ENCODE results near the gene COG8.

The COG8 gene

DNA sequence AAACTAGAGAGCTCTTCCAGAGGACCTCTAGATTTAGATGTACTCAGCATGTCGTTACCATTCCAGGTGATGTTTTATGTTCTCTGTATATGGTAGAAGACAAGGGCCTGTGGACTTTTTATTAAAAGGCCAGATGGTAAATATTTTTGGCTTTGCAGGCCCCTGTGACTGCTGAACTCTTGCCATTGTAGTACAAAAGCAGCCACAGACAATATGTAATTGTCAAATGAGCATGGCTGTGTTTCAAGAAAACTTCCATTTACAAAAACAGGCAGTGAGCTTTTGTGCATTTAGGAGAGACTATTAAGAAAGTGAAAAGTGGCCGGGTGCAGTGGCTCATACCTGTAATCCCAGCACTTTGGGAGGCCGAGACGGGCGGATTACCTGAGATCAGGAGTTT is 4.8 kb upstream of the COG8 start:
- no peak for DNase-seq

DNA sequence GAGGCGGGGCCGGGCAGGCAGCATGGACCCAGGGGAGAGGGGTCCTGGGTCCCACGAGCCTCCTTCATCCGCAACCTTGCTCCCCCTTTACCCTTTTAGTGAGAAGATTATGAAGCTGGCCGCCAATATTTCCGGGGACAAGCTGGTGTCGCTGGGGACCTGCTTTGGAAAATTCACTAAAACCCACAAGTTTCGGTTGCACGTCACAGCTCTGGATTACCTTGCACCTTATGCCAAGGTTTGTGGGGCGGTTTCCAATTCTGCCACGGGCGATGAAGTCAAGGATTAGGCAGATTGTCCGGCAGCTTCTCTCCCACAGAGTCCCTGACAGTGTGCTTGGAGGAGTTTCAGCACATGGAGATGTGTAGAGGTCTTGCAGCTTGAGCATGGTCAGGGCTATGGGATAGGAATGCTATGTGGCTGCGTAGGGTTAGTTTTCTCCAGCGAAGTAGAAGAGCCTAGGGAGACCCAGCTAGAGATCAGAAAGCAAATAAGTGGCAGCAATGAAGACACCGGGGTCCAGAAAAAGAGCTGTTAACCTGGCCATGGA is 806 bp upstream of the COG8 start:
- peak; percentile 51 for DNase-seq

DNA sequence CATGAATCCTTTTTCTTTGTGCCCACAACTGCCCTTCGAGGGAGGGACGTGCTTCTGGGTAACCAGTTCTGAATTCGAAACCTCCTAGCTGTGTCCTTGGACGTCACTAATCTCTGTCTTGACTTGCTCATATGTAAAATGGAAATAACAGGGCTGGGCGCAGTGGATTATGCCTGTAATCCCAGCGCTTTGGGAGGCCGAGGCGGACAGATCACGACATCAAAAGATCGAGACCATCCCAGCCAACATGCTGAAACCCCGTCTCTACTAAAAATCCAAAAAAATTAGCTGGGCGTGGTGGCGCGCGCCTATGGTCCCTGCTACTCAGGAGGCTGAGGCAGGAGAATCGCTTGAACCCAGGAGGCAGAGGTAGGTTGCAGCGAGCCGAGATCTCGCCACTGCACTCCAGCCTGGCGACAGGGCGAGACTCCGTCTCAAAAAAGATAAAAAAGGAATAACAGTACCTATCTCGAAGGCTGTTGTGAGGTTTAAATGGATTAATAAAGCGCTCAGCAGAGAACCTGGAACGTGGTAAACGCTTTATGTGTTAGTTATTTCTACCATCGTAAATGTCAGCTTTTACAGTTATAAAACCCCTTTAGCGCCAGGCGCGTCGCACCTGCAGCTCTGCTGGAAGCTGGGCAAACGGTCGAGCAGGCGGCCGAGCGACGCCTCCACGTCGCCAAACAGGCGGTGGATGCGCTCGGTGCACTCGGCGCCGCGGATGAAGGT is 641 bp downstream of the COG8 start:
- peak; percentile 77 for DNase-seq

DNA sequence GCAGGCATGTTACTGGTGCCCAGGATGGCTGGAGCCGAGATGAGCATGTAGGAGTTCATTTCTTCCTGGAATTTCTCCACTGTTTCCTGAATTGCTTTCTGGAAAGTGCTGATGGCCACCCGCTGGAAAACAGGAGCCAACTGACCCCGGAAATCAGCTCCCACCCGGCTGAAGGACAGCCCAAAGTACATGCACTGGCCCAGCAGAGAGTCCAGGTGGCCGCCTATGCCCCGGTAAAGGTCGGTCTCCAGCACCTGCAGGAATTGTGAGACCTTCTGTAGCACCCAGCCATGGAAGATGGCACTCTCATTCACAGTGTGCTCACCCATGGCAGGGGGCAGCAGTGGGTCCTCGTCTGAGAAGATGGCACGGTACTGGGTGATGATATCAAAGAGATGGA is 4.7 kb downstream of the COG8 start:
- DNase-seq: no peak

DNA sequence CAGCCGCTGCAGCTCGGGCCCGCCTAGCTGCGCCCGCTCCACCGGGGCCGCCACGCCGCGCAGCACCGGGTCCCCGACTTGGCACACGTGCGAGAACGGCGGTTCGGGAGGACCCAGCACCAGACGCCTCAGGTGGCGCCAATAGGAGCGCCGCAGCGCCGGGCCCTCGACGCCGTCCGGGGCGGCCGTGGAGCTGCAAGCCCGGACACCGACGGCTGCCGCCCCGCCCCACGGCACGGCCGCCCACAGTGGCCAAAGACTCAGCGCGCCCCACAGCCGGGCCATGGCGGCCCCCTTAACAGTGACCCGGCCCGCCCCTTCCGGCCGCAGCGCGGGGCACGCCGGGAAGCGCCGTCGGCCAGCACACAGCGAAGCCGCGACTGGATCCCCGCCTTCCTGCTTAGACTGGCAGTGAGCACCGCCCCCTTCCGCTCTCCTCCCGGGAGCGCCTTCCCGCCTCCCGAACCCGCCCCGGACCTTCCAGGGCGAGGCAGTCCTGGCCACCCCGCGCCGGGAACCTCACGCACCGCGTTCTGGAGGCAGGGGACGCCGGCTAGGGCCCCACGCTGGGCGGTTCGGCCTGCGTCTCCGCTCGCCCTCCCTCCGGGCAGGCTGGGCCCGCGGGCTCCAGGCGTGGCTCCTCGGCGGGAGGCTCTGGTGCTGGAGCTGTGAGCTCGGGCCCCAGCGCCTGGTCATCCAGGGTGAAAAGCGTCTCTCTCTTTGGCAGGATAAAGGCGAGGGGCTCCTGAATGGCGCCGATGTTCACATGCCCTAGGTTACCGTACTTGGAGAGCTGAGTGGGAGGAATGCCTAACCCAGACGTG is 8.9 kb downstream of the COG8 start, which contains the start of gene PDF:
Gene PDF (minus strand): TSS at position 303 of the 824 bp plus-strand sequence. CDS start 18 bp downstream, at position 285.
- peak; percentile 87 for DNase-seq

DNA sequence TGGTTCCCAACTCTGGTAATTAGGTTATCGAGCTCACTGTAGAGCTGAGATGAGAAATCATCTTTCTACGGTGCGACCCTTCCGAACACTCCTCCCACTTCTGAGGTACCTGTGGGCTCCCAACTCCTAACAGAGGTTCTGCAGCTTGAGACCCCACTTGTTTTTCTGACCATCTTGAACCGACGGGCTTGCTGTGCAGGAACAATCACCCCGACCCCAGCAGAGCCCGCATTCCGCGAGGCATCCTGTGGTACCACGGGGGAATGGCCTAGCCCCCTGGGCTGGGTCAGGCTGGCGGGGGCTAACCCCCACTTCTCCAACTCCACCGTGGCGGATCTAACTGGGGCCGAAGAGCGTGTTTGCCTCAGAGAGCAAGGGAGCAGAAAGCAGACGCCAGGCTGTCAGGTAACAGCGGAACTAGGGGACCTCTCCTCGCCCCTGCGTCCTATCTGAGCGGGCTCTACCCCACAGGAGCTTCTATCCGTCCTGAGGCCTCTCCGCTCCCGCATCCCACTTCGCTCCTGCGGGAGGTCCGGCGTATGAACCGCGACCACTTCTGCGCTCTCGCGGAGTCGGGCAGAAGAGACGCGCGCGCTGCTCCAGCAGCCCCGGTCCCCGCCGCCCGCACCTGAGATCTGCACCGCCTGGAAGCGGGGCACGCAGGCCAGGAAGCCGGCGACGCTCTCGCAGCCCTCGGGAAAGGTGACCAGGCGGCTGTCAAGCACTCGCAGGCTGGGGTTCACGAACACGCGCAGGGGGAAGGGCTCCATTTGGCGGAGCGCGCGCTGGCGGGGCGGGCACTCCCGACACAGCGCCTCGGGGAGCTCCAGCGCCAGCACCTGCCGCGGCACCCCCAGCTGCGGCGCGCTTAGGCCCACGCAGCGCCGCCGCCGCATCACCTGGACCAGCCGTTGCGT is 9.7 kb downstream of the COG8 start:
- peak; percentile 64 for DNase-seq

DNA sequence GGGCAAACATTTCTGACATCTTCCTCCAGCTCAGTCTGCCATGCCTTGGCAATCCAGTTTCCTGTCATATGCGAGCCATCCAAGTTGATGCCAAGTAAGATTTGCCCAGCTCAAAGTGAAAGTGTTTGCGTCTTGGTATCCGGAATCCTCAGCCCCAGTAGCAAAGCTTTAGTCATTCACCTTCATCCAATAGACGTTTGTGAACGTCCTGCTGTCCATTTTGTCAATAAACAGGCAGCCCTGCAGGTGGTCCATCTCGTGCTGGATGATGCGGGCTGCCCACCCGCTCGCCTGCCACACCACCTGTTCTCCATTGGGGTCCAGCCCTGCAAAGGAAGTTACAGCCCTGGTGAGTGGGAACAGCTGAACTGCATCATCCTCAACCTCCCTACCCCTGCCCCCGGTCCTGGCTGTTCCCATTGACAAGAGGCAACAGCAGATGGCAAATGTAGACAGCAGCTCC is 10.5 kb downstream of the COG8 start:
- DNase-seq: peak; percentile 29

DNA sequence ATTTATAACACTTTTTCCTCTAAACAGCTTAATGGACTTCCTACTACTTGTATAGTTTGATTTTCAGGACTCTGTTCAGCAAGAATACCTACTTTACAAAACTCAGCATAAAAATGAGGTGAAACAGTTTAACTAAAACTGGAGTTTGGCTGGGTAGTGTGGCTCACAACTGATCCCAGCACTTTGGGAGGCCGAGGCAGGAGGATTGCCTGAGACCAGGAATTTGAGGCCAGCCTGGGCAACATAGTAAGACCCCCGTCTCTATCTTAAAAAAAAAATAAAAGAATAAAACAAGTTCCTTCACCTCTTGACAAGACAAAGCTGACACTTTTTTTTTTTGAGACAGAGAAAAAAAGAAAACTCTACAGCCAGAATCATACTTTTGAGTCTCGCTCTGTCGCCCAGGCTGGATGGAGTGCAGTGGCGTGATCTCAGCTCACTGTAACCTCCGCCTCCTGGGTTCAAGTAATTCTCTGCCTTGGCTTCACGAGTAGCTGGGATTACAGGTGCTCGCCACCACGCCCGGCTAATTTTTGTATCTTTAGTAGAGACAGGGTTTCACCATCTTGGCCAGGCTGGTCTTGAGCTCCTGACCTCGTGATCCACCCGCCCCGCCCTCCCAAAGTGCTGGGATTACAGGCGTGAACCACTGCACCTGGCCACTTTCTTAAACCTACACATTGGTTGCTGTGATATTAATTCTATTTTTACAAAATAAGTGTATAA is 11.6 kb downstream of the COG8 start:
- DNase-seq: no peak

DNA sequence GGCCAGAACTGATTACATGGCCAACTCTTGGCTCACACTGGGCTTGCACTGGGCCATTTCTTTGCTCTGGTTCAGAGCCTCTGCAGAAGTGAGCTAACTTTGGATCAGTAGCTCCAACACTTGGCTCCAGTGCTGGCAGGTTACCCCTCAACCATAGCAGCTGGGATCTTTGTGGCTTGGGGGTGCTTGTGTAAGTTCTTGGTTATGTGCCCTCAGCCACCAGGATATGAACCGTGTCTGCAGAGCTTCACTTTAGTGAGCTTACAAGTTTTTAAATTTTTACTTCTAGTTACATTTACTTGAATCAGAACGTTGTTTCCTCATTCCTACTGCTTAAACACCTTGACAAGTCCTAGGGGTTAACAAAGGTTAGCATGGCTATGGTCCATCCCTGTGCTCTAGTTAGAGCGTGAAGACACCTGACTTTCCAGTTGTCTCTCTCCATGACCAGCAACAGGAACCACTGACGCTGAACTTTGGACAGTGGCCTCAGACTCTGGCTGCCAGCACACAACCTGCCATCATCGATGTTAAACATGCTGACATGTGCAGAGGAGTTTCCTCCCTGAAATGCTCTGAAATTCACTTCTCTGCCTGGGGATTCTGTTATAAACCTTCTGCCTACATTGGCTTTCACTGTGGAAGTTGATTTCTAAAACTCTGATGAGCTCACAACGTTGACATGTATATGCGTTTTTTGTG is 13.0 kb downstream of the COG8 start:
- DNase-seq: no peak

DNA sequence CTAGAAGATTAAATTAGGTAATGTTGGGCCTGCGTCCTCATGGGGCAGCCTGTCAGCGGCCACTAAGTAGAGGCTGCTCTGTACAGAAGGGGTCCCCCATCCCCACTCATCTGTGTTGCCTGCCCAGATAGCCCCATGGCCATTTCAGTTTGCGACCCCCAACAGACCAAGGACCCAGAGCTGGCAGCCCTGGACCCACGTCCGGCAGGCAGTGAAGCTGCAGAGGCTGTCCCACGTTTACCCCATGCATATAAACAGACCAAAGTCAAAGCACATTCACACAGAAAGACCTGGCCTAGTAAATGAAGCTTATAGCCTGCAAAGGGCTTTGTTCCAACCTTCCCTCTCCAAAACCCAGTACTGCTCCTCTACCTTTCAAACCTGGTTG is 13.6 kb downstream of the COG8 start:
- DNase-seq: no peak

DNA sequence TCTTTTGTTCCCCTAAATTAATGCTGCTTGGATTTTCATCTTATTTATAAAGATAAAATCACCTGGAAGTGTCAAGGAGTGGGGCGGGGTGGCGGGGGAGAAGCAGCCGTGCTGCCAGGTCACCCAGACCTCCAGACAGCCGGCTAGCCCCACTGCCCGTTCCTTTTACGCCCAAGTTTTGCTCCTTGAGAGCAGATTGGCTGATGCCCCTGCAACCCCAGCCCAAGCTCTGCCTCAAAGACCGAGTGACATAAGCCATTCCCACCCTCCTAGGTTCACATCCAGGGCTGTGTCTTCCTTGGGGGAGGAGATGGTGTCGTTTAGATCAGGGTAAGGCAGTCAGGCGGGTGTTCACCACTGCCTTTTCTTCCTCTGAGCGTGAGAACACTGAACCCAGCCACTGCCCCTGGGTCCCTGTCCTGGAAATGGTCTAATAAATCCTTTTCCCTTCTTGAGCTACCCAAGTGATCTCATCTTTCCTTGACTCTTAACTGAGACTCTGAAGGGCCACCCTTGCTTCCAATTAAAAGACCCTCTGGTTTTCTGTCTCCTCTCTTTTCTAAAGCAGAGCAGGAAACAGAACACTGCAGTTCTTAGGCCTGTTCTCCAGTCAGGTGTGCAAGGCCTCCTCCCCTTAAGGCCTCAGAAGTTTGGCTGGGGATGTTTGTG is 14.6 kb downstream of the COG8 start:
- DNase-seq: no peak

DNA sequence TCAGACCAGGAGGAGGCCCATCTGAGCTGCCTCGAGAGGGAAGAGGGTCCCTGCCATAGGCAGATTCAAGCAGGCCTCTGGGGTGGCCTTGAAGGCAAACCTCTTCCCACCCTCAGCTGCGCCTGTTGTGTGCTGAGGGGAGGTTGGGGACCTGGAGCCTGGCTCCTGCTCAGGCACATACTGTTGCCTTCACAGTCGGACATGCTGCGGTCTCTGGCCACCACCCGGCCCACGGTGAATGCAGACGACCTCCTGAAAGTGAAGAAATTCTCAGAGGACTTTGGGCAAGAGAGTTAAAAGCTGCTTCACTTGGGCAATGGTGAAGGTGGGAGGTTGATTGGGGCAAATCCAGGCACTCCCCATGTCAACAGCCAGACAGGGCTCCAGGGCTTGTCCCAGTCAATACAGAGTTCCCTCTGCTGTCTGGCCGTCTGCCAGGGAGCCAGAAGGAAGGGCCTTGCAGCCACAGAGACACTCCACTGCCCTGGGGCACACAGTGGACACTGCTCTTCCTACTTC is 15.3 kb downstream of the COG8 start:
- no peak for DNase-seq

DNA sequence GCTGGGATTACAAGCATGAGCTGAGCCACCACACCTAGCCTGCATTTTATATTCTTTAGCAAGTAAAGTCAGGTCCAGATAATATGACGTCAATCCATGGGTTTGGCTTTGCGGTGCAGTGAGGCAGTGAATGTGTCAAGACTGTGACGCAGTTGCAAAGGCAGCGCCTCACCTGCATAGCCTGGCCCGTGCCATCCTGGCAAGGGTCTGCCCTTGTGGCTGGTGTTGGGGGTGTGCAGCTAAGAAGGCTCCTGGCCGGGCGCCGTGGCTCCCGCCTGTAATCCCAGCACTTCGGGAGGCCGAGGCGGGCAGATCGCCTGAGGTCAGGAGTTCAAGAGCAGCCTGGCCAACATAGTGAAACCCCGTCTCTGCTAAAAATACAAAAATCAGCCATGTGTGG is 15.9 kb downstream of the COG8 start:
- no peak for DNase-seq

DNA sequence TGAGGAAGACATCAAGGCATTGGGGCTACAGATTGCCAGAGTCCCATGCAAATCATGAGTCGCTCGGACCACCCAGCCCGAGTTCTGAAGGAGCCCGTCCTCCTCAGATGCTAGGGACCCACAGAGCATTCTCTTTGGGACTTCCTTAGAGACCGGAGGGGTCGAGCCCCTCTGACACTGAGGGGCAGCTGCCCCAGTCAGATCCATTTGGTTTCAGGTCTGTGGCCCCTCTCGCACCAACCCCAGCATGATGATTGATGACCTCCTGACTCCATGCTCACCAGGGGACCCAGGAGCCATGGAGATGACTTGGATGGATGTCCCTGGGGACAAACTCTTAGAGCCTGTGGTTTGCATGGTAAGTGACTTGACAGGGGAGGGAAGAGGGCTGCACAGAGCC is 17.0 kb downstream of the COG8 start:
- no peak for DNase-seq

DNA sequence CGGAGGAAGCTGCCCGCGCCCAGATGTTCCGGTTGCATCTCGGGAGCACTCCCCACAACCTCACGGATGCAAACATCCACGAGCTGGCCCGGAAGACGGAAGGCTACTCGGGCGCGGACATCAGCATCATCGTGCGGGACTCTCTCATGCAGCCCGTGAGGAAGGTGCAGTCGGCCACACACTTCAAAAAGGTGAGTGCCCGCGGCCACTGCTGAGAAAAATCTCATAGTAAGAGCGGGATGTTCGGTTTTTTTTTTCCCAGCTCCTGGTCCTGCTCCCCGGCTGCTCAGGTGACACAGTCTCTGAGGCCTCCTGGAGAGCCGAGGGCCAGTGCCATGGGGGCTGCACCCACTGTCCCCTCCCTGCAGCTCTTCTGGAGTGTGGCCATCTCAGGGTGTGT is 18.3 kb downstream of the COG8 start:
- DNase-seq: no peak

DNA sequence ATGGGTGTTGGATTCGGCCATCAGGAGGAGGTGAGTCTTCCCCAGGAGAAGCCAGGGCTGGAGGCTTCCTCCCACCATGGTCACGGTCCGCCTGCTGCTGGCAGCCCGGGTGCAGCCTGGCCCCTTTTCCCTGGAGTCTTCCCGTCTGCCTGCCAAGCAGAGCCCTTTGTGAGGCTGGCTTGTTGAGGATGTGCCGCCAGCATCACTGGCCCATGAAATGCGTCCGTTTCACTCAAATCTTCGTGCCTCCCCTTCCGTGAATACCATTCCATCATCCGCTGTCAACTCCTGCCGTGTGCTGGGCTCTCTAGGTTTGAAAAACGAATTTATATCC is 18.7 kb downstream of the COG8 start:
- no peak for DNase-seq

DNA sequence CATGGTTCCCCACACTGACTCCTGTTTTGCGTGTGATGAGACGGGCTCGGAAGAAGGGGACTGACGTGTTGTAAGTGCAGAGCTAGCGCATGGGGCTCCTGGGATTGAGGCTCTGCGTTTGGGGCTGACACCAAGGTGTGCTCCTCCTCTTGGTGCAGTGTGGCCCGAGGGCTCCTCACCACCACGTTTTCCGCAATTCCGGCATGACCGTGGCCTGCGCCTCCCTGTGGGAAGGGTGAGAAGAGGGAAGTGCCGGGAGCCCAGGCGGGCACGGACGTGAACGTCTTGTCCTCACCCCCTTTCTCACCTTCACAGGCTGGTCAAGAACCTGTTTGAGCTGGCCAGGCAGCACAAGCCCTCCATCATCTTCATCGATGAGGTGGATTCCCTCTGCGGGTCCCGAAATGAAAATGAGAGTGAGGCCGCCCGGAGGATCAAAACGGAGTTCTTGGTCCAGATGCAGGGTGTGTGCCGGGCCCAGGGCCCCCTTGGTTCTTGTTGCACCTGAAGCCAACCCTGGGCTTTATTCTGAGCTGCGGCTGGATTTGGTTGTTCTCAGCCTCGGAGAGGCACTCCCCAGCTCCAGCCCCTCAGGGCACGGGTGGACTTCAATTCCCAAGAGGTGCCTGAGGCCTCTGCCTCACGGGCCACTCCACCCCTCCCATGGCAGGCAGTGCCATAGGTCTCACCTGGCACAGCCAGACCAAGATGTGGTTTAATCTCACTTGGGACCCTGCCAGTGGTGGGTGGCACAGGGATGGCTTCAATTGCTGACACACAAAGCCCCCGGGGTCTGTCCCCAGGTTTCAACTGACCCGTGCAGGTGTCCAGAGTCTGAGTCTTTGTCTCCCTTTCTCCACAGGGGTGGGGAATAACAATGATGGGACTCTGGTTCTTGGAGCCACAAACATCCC is 19.3 kb downstream of the COG8 start:
- DNase-seq: no peak

DNA sequence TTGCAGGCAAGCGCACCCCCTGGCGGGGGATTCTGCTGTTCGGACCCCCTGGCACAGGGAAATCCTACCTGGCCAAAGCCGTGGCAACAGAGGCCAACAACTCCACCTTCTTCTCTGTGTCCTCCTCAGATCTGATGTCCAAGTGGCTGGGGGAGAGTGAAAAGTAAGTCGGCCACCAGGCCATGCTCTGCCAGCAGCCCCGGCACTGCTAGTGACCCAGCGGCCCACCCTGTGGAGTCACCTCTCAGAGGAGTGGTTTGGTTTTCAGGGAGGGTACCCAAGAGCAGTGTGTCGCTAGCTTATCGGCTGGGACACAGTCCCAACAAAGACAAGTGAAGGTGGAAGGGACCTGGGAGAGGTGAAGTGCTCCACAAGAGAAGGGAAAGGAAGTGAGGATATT is 20.0 kb downstream of the COG8 start:
- DNase-seq: no peak

DNA sequence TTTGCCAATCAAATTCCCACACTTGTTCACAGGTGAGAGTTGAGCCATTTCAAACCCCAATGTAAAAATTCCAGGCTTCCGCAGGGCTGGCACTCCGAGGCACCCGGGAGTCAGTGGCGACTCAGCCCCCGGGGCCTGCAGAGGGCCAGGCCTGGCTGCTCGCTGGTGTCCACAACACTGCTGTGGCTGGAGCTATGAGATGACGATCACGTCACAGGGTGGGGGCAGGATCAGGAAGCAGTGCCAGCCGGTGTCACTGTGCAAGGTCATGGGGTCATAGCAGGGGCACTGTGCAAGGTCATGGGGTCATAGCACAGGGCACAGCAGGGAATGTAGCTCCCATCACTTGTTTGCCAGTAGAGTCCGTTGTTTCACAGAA is 20.5 kb downstream of the COG8 start:
- DNase-seq: no peak
